ENCODE measurements around the gene MAPKAP1.
"Not testable (repeated sequence)": the region's sequence is repeated elsewhere in the genome, so short reads cannot be mapped to it uniquely, and the experiment has no call there.

Gene MAPKAP1

GRCh38 chr9:125696106-125696647, 10.8 kb downstream of the MAPKAP1 start (continued):
- no peak for TF ChIP-seq RARB (CRISPR knock-in tag; IDR thresholded peaks at IDR 0.05)
- no peak for TF ChIP-seq ARNTL (CRISPR knock-in tag; IDR thresholded peaks at IDR 0.05; ENCODE audit: borderline replicate concordance, low read depth)

- ATAC-seq = not testable (repeated sequence)
Measured at GRCh38 chr9:125695548-125695947, 11.5 kb downstream of the MAPKAP1 start.

GRCh38 chr9:125694478-125694877, 12.5 kb downstream of the MAPKAP1 start:
- no peak for ATAC-seq
- TF ChIP-seq TSHZ2 (CRISPR knock-in tag; IDR thresholded peaks at IDR 0.05) (no peak), ARNTL (CRISPR knock-in tag; IDR thresholded peaks at IDR 0.05; ENCODE audit: borderline replicate concordance, low read depth) (no peak), PPARA (CRISPR knock-in tag; IDR thresholded peaks at IDR 0.05; ENCODE audit: borderline replicate concordance) (no peak), SNAI2 (CRISPR knock-in tag; IDR thresholded peaks at IDR 0.05) (no peak), ZFP3 (CRISPR knock-in tag; IDR thresholded peaks at IDR 0.05) (no peak), TCF4 (CRISPR knock-in tag; IDR thresholded peaks at IDR 0.05; ENCODE audit: borderline replicate concordance) (no peak), ZC3H10 (CRISPR knock-in tag; IDR thresholded peaks at IDR 0.05) (no peak), POU6F1 (CRISPR knock-in tag; IDR thresholded peaks at IDR 0.05; ENCODE audit: borderline replicate concordance, low read depth) (no peak), CREB5 (CRISPR knock-in tag; IDR thresholded peaks at IDR 0.05; ENCODE audit: low read depth) (no peak), OSR1 (CRISPR knock-in tag; IDR thresholded peaks at IDR 0.05) (no peak), CSDC2 (CRISPR knock-in tag; IDR thresholded peaks at IDR 0.05) (no peak), ESRRG (CRISPR knock-in tag; IDR thresholded peaks at IDR 0.05) (no peak)

GRCh38 chr9:125693492-125693891, 13.5 kb downstream of the MAPKAP1 start:
- ATAC-seq = not testable (repeated sequence)

GRCh38 chr9:125691869-125692268, 15.1 kb downstream of the MAPKAP1 start:
- TF ChIP-seq ARNTL (CRISPR knock-in tag; IDR thresholded peaks at IDR 0.05; ENCODE audit: borderline replicate concordance, low read depth) = no peak
- no peak for TF ChIP-seq OSR1 (CRISPR knock-in tag; IDR thresholded peaks at IDR 0.05)
- ATAC-seq = no peak

GRCh38 chr9:125690679-125691078, 16.3 kb downstream of the MAPKAP1 start:
- TF ChIP-seq BACH2 (CRISPR knock-in tag; IDR thresholded peaks at IDR 0.05; ENCODE audit: borderline replicate concordance) (no peak), ARNTL (CRISPR knock-in tag; IDR thresholded peaks at IDR 0.05; ENCODE audit: borderline replicate concordance, low read depth) (no peak), ZC3H10 (CRISPR knock-in tag; IDR thresholded peaks at IDR 0.05) (no peak), ISL1 (CRISPR knock-in tag; IDR thresholded peaks at IDR 0.05) (no peak), ZNF8 (CRISPR knock-in tag; IDR thresholded peaks at IDR 0.05) (no peak), ZFP3 (CRISPR knock-in tag; IDR thresholded peaks at IDR 0.05) (no peak), TCF4 (CRISPR knock-in tag; IDR thresholded peaks at IDR 0.05; ENCODE audit: borderline replicate concordance) (no peak), RARB (CRISPR knock-in tag; IDR thresholded peaks at IDR 0.05) (no peak), GLIS3 (CRISPR knock-in tag; IDR thresholded peaks at IDR 0.05) (no peak), ESRRG (CRISPR knock-in tag; IDR thresholded peaks at IDR 0.05) (no peak), CSDC2 (CRISPR knock-in tag; IDR thresholded peaks at IDR 0.05) (no peak), POU6F1 (CRISPR knock-in tag; IDR thresholded peaks at IDR 0.05; ENCODE audit: borderline replicate concordance, low read depth) (no peak), ZFP30 (CRISPR knock-in tag; IDR thresholded peaks at IDR 0.05) (no peak), CSRNP3 (CRISPR knock-in tag; IDR thresholded peaks at IDR 0.05) (no peak), SNAI2 (CRISPR knock-in tag; IDR thresholded peaks at IDR 0.05) (no peak), TOX (CRISPR knock-in tag; IDR thresholded peaks at IDR 0.05; ENCODE audit: borderline replicate concordance) (no peak)
- no peak for ATAC-seq
